ENCODE results near the gene TTC23L.

DNA sequence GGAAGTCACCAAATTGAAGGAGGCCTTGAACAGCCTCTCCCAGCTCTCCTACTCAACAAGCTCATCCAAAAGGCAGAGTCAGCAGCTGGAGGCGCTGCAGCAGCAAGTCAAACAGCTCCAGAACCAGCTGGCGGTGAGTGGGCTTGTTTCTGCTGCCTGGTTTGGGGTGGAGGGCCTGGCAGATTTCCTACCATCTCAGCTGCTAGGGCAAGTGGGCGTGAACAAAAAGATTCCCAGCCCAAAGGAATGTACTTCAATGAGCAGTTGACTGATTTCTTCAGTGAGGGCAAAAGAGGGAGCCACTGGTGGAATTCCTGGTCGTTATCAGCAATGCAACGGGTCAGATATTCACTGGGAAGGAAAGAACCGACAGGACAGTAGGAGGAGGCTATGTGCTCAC is 12.6 kb upstream of the TTC23L start:
- TF ChIP-seq POLR2A (IDR thresholded peaks at IDR 0.05; ENCODE audit: low read length): no peak
- TF ChIP-seq, protein P1, sequence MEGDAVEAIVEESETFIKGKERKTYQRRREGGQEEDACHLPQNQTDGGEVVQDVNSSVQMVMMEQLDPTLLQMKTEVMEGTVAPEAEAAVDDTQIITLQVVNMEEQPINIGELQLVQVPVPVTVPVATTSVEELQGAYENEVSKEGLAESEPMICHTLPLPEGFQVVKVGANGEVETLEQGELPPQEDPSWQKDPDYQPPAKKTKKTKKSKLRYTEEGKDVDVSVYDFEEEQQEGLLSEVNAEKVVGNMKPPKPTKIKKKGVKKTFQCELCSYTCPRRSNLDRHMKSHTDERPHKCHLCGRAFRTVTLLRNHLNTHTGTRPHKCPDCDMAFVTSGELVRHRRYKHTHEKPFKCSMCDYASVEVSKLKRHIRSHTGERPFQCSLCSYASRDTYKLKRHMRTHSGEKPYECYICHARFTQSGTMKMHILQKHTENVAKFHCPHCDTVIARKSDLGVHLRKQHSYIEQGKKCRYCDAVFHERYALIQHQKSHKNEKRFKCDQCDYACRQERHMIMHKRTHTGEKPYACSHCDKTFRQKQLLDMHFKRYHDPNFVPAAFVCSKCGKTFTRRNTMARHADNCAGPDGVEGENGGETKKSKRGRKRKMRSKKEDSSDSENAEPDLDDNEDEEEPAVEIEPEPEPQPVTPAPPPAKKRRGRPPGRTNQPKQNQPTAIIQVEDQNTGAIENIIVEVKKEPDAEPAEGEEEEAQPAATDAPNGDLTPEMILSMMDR (IDR thresholded peaks at IDR 0.05): no peak
- TF ChIP-seq BHLHE40 (IDR thresholded peaks at IDR 0.05; ENCODE audit: low read depth, low read length): no peak
- TF ChIP-seq, protein P2, sequence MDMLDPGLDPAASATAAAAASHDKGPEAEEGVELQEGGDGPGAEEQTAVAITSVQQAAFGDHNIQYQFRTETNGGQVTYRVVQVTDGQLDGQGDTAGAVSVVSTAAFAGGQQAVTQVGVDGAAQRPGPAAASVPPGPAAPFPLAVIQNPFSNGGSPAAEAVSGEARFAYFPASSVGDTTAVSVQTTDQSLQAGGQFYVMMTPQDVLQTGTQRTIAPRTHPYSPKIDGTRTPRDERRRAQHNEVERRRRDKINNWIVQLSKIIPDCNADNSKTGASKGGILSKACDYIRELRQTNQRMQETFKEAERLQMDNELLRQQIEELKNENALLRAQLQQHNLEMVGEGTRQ (IDR thresholded peaks at IDR 0.05): no peak
- TF ChIP-seq, protein P3, sequence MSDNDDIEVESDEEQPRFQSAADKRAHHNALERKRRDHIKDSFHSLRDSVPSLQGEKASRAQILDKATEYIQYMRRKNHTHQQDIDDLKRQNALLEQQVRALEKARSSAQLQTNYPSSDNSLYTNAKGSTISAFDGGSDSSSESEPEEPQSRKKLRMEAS (IDR thresholded peaks at IDR 0.05): no peak
- TF ChIP-seq RNF2 (IDR thresholded peaks at IDR 0.05; ENCODE audit: borderline replicate concordance, low read depth): no peak
- TF ChIP-seq KDM5A (IDR thresholded peaks at IDR 0.05): no peak
- TF ChIP-seq, protein P4, sequence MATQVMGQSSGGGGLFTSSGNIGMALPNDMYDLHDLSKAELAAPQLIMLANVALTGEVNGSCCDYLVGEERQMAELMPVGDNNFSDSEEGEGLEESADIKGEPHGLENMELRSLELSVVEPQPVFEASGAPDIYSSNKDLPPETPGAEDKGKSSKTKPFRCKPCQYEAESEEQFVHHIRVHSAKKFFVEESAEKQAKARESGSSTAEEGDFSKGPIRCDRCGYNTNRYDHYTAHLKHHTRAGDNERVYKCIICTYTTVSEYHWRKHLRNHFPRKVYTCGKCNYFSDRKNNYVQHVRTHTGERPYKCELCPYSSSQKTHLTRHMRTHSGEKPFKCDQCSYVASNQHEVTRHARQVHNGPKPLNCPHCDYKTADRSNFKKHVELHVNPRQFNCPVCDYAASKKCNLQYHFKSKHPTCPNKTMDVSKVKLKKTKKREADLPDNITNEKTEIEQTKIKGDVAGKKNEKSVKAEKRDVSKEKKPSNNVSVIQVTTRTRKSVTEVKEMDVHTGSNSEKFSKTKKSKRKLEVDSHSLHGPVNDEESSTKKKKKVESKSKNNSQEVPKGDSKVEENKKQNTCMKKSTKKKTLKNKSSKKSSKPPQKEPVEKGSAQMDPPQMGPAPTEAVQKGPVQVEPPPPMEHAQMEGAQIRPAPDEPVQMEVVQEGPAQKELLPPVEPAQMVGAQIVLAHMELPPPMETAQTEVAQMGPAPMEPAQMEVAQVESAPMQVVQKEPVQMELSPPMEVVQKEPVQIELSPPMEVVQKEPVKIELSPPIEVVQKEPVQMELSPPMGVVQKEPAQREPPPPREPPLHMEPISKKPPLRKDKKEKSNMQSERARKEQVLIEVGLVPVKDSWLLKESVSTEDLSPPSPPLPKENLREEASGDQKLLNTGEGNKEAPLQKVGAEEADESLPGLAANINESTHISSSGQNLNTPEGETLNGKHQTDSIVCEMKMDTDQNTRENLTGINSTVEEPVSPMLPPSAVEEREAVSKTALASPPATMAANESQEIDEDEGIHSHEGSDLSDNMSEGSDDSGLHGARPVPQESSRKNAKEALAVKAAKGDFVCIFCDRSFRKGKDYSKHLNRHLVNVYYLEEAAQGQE (IDR thresholded peaks at IDR 0.05): no peak
- TF ChIP-seq RAD21 (conservative IDR thresholded peaks at IDR 0.05 in 1 of 2, IDR thresholded peaks at IDR 0.05 in 1 of 2): no peak
